ENCODE data around the gene PCNX2. TPM values are rescaled to one million over a fixed set of nuclear protein-coding genes. Genes with fewer than 3 reads are reported as not detected.

The PCNX2 gene
- total and polyA plus RNA-seq, 2 of the 8 experiments (the other 6 are each of a cell fraction or from before 2014, with no cell fraction given) = 46.1 to 57.6 TPM

GRCh38 chr1:233215135-233215760, 80.3 kb downstream of the PCNX2 start:
- no peaks in the 10 kb centered on the region for H3K23me2 ChIP-seq (ENCODE audit: low read depth, low read length)
- H3K79me1 ChIP-seq (ENCODE audit: low read depth, low read length) = no peaks in the 10 kb centered on the region
- ChIA-PET POLR2A (ENCODE audit: partially characterized antibody) (interaction anchor here (1.0 to 1.5 kb wide), 3 partner anchors 9 to 19 kb away, joined by 3 to 4 read pairs (median 3); no protein-coding TSS in a partner anchor), CTCF (ENCODE audit: partially characterized antibody) (interaction anchor here (0.8 to 1.2 kb wide), 3 partner anchors 8 to 158 kb away, joined by 3 to 5 read pairs (median 4); no protein-coding TSS in a partner anchor)
- no peak overlapping the region for H3K14ac ChIP-seq (ENCODE audit: insufficient read length)
- no peak overlapping the region for H3K23ac ChIP-seq (ENCODE audit: insufficient read length)
- no peak overlapping the region for H3K27ac ChIP-seq (ENCODE audit: low read depth, low read length)
- H3K4me3 ChIP-seq (ENCODE audit: extremely low read depth in 1 of 4, insufficient read depth in 2 of 4, low read depth in 3 of 4, low read length in 4 of 4) = no peak overlapping the region
- no peak overlapping the region for H2BK15ac ChIP-seq (ENCODE audit: low read length)
- 83% methylated on average over 3 of the region's 3 CpGs; no CpG with 5 or more reads in 1 of the 2 experiments for WGBS, 2 experiments (ENCODE audit: extremely low coverage in 1 of 2, insufficient coverage in 1 of 2, insufficient read length in 1 of 2, insufficient replicate concordance in 2 of 2, low coverage in 1 of 2, low lambda C conversion rate in 2 of 2, missing lambda C conversion rate in 1 of 2)
- H2BK20ac ChIP-seq (ENCODE audit: low read length) = no peak overlapping the region
- no peak overlapping the region for H3K4me2 ChIP-seq (ENCODE audit: insufficient read depth in 1 of 2, low read depth in 2 of 2, low read length in 2 of 2)
- no peak overlapping the region for H2AFZ ChIP-seq (ENCODE audit: low read length)
- DNase-seq (ENCODE audit: low read depth in 1 of 2, low spot score in 2 of 2) (no peak), FAIRE-seq (no peak)
- H3K9me3 ChIP-seq (ENCODE audit: insufficient read depth in 2 of 2, low read depth in 1 of 2, low read length in 1 of 2) = 0 out of 4 replicates have a peak, but pooled peaks cover 0 to 2% of the 10 kb centered on the region in 2 experiments
- no peak overlapping the region for H3K56ac ChIP-seq (replicated peaks; ENCODE audit: insufficient read length, low read depth, low read length)
- H3K79me2 ChIP-seq (ENCODE audit: control insufficient read depth in 1 of 2, insufficient read depth in 2 of 2, low read length in 2 of 2) = no peaks in the 10 kb centered on the region
- no peak overlapping the region for H3K9ac ChIP-seq (replicated peaks in 1 of 4; ENCODE audit: extremely low read depth in 1 of 4, low read depth in 3 of 4, low read length in 3 of 4)
- no peak overlapping the region for H2BK12ac ChIP-seq (ENCODE audit: low read depth, low read length)
- H3K4ac ChIP-seq (replicated peaks; ENCODE audit: insufficient read length, low read depth, low read length) = no peak overlapping the region
- no peak overlapping the region for H3K18ac ChIP-seq (ENCODE audit: extremely low read depth, low read length)
- peaks cover 3 to 15% (median 12%) of the 10 kb centered on the region in 4 experiments; a peak in 7 of 8 replicates for H3K36me3 ChIP-seq (ENCODE audit: control insufficient read depth in 2 of 4, insufficient read depth in 4 of 4, low read length in 3 of 4)
- no peak overlapping the region for H4K5ac ChIP-seq (ENCODE audit: insufficient read length, low read depth, low read length)
- H2AK5ac ChIP-seq (ENCODE audit: low read depth, low read length) = no peak overlapping the region
- H4K91ac ChIP-seq (replicated peaks; ENCODE audit: insufficient read length, low read length) = no peak overlapping the region
- peaks cover 0 to 1% of the 10 kb centered on the region in 2 experiments for H4K20me1 ChIP-seq (replicated peaks in 1 of 2; ENCODE audit: control insufficient read depth in 1 of 2, insufficient read depth in 2 of 2, low read length in 2 of 2)
- H2BK120ac ChIP-seq (replicated peaks; ENCODE audit: low read depth, low read length) = no peak overlapping the region
- no peak overlapping the region for H2BK5ac ChIP-seq (ENCODE audit: low read depth, low read length)
- H3K27me3 ChIP-seq (replicated peaks in 1 of 4; ENCODE audit: control insufficient read depth in 3 of 4, extremely low read depth in 1 of 4, insufficient read depth in 3 of 4, low read length in 3 of 4) = no peaks in the 10 kb centered on the region
- no peak overlapping the region for H4K8ac ChIP-seq (ENCODE audit: extremely low read depth, insufficient read depth, low read length)
- no peaks in the 10 kb centered on the region for H3K4me1 ChIP-seq (replicated peaks in 1 of 4; ENCODE audit: control insufficient read depth in 3 of 4, insufficient read depth in 4 of 4, low read length in 3 of 4)
- TF ChIP-seq E2F6 (IDR thresholded peaks at IDR 0.05) = no peak
- TF ChIP-seq SIN3A (conservative IDR thresholded peaks at IDR 0.05 in 1 of 2, IDR thresholded peaks at IDR 0.05 in 1 of 2; ENCODE audit: low read depth in 1 of 2, low read length in 2 of 2) = no peak
- no peak for TF ChIP-seq KDM5A (IDR thresholded peaks at IDR 0.05; ENCODE audit: low read length)
- no peak for TF ChIP-seq ZNF274 (IDR thresholded peaks at IDR 0.05; ENCODE audit: borderline replicate concordance, extremely low read depth, low read length)
- no peak for TF ChIP-seq ATF2 (IDR thresholded peaks at IDR 0.05; ENCODE audit: low read length)
- TF ChIP-seq EP300 (IDR thresholded peaks at IDR 0.05; ENCODE audit: borderline replicate concordance in 1 of 2, low read depth in 2 of 2, low read length in 2 of 2) = no peak
- TF ChIP-seq SP2 (IDR thresholded peaks at IDR 0.05; ENCODE audit: low read length) = no peak
- no peak for TF ChIP-seq SIX5 (IDR thresholded peaks at IDR 0.05; ENCODE audit: low read depth, low read length)
- no peak for TF ChIP-seq TEAD4 (IDR thresholded peaks at IDR 0.05; ENCODE audit: low read depth, low read length)
- no peak for TF ChIP-seq TAF7 (optimal IDR thresholded peaks at IDR 0.05; ENCODE audit: borderline replicate concordance, low read depth, low read length)
